ENCODE results near the gene ANGPTL1.

The ANGPTL1 gene

GRCh38 chr1:178899402-178899801 lies 28.5 kb upstream of the ANGPTL1 start:
- Histone ChIP-seq H3K36me3 (replicated peaks; ENCODE audit: insufficient read depth, low read length) (no peaks in the 10 kb centered on the region), H2AFZ (ENCODE audit: low read length) (no peak overlapping the region), H4K20me1 (ENCODE audit: insufficient read depth, low read length) (no peaks in the 10 kb centered on the region), H3K79me2 (ENCODE audit: low read length) (no peaks in the 10 kb centered on the region), H3K27me3 (replicated peaks; ENCODE audit: insufficient read depth, low read length) (no peaks in the 10 kb centered on the region), H3K4me2 (ENCODE audit: low read depth, low read length) (peak overlapping the region; percentile 20; the same call in 1 of the 2 replicates), H3K27ac (ENCODE audit: low read length) (no peak overlapping the region), H3K9me3 (replicated peaks; ENCODE audit: insufficient read depth, low read length) (no peaks in the 10 kb centered on the region), H3F3A (ENCODE audit: insufficient read depth, low read length) (no peaks in the 10 kb centered on the region), H3K9me2 (replicated peaks; ENCODE audit: insufficient read depth, low read length) (no peaks in the 10 kb centered on the region), H3K4me1 (ENCODE audit: low read length) (0 out of 2 replicates have a peak, but pooled peaks cover 4% of the 10 kb centered on the region), H3K9ac (ENCODE audit: low read length) (0 out of 2 replicates have a peak overlapping the region, but pooled peaks have one; percentile 5), H3K4me3 (ENCODE audit: low read length) (no peak overlapping the region)
- DNase-seq: peak; percentile 40
- TF ChIP-seq EZH2phosphoT487 (IDR thresholded peaks at IDR 0.05; ENCODE audit: low read length) (no peak), EZH2 (optimal IDR thresholded peaks at IDR 0.05; ENCODE audit: low read depth, low read length) (no peak)
- TF ChIP-seq, protein P1, sequence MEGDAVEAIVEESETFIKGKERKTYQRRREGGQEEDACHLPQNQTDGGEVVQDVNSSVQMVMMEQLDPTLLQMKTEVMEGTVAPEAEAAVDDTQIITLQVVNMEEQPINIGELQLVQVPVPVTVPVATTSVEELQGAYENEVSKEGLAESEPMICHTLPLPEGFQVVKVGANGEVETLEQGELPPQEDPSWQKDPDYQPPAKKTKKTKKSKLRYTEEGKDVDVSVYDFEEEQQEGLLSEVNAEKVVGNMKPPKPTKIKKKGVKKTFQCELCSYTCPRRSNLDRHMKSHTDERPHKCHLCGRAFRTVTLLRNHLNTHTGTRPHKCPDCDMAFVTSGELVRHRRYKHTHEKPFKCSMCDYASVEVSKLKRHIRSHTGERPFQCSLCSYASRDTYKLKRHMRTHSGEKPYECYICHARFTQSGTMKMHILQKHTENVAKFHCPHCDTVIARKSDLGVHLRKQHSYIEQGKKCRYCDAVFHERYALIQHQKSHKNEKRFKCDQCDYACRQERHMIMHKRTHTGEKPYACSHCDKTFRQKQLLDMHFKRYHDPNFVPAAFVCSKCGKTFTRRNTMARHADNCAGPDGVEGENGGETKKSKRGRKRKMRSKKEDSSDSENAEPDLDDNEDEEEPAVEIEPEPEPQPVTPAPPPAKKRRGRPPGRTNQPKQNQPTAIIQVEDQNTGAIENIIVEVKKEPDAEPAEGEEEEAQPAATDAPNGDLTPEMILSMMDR (IDR thresholded peaks at IDR 0.05; ENCODE audit: low read length): no peak

DNA sequence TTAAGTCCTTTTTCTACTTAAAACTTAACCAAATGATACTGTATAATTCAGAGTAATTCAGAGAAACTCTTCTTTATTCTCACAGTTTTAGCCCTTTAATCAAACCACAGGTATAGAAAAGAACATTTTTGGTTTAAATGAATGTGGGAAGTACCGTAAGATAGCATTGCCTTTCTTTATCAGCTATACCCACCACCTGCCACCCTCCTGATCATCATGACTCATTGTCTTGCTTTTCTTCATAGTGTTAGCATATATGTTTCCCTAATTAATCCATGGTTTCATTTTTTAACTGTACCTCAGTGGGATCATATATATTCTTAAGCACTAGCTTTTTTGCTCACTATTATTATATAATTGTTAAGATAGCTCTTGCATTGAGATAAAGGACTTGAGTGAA lies 27.5 kb upstream of the ANGPTL1 start:
- Histone ChIP-seq H3K27ac (ENCODE audit: low read length) (no peak overlapping the region), H3K36me3 (replicated peaks; ENCODE audit: insufficient read depth, low read length) (no peaks in the 10 kb centered on the region), H3K27me3 (replicated peaks; ENCODE audit: insufficient read depth, low read length) (no peaks in the 10 kb centered on the region), H3K9ac (ENCODE audit: low read length) (no peak overlapping the region), H3K4me3 (ENCODE audit: low read length) (no peak overlapping the region), H3K9me3 (replicated peaks; ENCODE audit: insufficient read depth, low read length) (no peaks in the 10 kb centered on the region), H2AFZ (ENCODE audit: low read length) (no peak overlapping the region), H3K4me2 (ENCODE audit: low read depth, low read length) (no peak overlapping the region), H3K9me2 (replicated peaks; ENCODE audit: insufficient read depth, low read length) (no peaks in the 10 kb centered on the region), H4K20me1 (ENCODE audit: insufficient read depth, low read length) (no peaks in the 10 kb centered on the region), H3K4me1 (ENCODE audit: low read length) (0 out of 2 replicates have a peak, but pooled peaks cover 4% of the 10 kb centered on the region), H3F3A (ENCODE audit: insufficient read depth, low read length) (no peaks in the 10 kb centered on the region), H3K79me2 (ENCODE audit: low read length) (no peaks in the 10 kb centered on the region)
- no peak for DNase-seq
- TF ChIP-seq, protein P1 (IDR thresholded peaks at IDR 0.05; ENCODE audit: low read length): no peak
- no peak for TF ChIP-seq EZH2 (optimal IDR thresholded peaks at IDR 0.05; ENCODE audit: low read depth, low read length)
- TF ChIP-seq EZH2phosphoT487 (IDR thresholded peaks at IDR 0.05; ENCODE audit: low read length): no peak

DNA sequence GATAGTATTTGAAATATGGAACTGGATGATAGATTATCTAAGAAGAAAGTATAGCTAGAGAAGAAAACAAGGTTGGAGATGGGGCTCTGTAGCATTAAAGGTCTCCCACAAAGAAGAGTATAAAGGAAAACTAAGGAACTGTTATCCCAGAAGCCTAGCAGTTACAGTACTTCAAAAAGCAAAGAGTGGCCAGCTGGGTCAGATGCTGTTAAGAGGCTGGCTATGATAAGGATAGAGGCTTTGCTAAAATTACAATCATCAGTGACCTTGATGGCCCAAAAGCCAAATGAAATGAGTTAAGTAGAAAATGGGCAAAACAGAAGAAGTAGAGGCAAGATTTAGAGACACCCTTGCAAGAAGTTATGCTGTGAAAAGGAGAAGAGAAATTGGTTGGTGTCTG lies 25.1 kb upstream of the ANGPTL1 start:
- H3K4me2 ChIP-seq (ENCODE audit: low read depth, low read length): no peak overlapping the region
- H4K20me1 ChIP-seq (ENCODE audit: insufficient read depth, low read length): no peaks in the 10 kb centered on the region
- H3K4me1 ChIP-seq (ENCODE audit: low read length): 0 out of 2 replicates have a peak, but pooled peaks cover 4% of the 10 kb centered on the region
- H3K79me2 ChIP-seq (ENCODE audit: low read length): no peaks in the 10 kb centered on the region
- H3K4me3 ChIP-seq (ENCODE audit: low read length): no peak overlapping the region
- H3K27ac ChIP-seq (ENCODE audit: low read length): no peak overlapping the region
- H3F3A ChIP-seq (ENCODE audit: insufficient read depth, low read length): no peaks in the 10 kb centered on the region
- H3K9ac ChIP-seq (ENCODE audit: low read length): no peak overlapping the region
- TF ChIP-seq, protein P1 (IDR thresholded peaks at IDR 0.05; ENCODE audit: low read length): no peak
- no peak for TF ChIP-seq EZH2phosphoT487 (IDR thresholded peaks at IDR 0.05; ENCODE audit: low read length)
- TF ChIP-seq EZH2 (optimal IDR thresholded peaks at IDR 0.05; ENCODE audit: low read depth, low read length): no peak
- DNase-seq: no peak
- H2AFZ ChIP-seq (ENCODE audit: low read length): no peak overlapping the region
- no peaks in the 10 kb centered on the region for H3K9me3 ChIP-seq (replicated peaks; ENCODE audit: insufficient read depth, low read length)
- no peaks in the 10 kb centered on the region for H3K27me3 ChIP-seq (replicated peaks; ENCODE audit: insufficient read depth, low read length)
- no peaks in the 10 kb centered on the region for H3K36me3 ChIP-seq (replicated peaks; ENCODE audit: insufficient read depth, low read length)
- no peaks in the 10 kb centered on the region for H3K9me2 ChIP-seq (replicated peaks; ENCODE audit: insufficient read depth, low read length)

All from MM.1S (cell line).